Measurements from ENCODE around the gene PARP3.
"Not testable (repeated sequence)": the region's sequence is repeated elsewhere in the genome, so short reads cannot be mapped to it uniquely, and the experiment has no call there.

PARP3 gene

GRCh38 chr3:51986010-51986947 is 44.1 kb downstream of the PARP3 start:
- FAIRE-seq = no peak

- no peak for FAIRE-seq
These were observed 45.4 kb downstream of the PARP3 start for GRCh38 chr3:51987568-51987967.

- no peak for FAIRE-seq
These were observed 46.4 kb downstream of the PARP3 start for GRCh38 chr3:51988286-51989146.

GRCh38 chr3:51990501-51990971 is 48.4 kb downstream of the PARP3 start:
- not testable (repeated sequence) for FAIRE-seq

GRCh38 chr3:51992017-51992682 is 50.0 kb downstream of the PARP3 start:
- no peak for FAIRE-seq

GRCh38 chr3:51993657-51994056 is 51.5 kb downstream of the PARP3 start:
- not testable (repeated sequence) for FAIRE-seq

GRCh38 chr3:51994530-51994929 is 52.4 kb downstream of the PARP3 start:
- no peak for FAIRE-seq

- FAIRE-seq = peak; percentile 95
These were observed 53.4 kb downstream of the PARP3 start, which contains the start of gene RPL29 for GRCh38 chr3:51995346-51996163. RPL29 (minus strand) TSS chr3:51995895; CDS start chr3:51995461, 434 bp downstream.

GRCh38 chr3:51997172-51997571 is 55.0 kb downstream of the PARP3 start:
- FAIRE-seq = no peak

- no peak for FAIRE-seq
These were observed 55.9 kb downstream of the PARP3 start for GRCh38 chr3:51997935-51998596.
